HG03558 (cell line): Measurements from ENCODE around the gene ERAL1.
"Not testable (repeated sequence)": the region's sequence is repeated elsewhere in the genome, so short reads cannot be mapped to it uniquely, and the experiment has no call there.

Experiments used
- ATAC-seq: cut with Tn5 transposase; IDR thresholded peaks from one replicate; pipeline ENCODE4 v1.9.1; 2021; ENCODE audit warnings: moderate number of reproducible peaks; ENCODE audit not compliant: unreplicated experiment; ENCODE audit errors: extremely low read depth

The ERAL1 gene

GRCh38 chr17:28896884-28897768, 42.3 kb downstream of the ERAL1 start, which contains the start of gene FLOT2:
Gene FLOT2 (minus strand): TSS chr17:28897733. CDS start chr17:28897574, 159 bp downstream.
- ATAC-seq: no peak

- no peak for ATAC-seq
Observed at GRCh38 chr17:28897769-28898526, 43.1 kb downstream of the ERAL1 start.

- no peak for ATAC-seq
Observed at GRCh38 chr17:28898527-28898955, 43.7 kb downstream of the ERAL1 start.

GRCh38 chr17:28899212-28899815, 44.5 kb downstream of the ERAL1 start:
- no peak for ATAC-seq

GRCh38 chr17:28900986-28901726, 46.3 kb downstream of the ERAL1 start:
- no peak for ATAC-seq

GRCh38 chr17:28901866-28902818, 47.3 kb downstream of the ERAL1 start:
- ATAC-seq: no peak

GRCh38 chr17:28902819-28903545, 48.2 kb downstream of the ERAL1 start, which contains the start of gene DHRS13:
Gene DHRS13 (minus strand): TSS chr17:28903079. CDS start chr17:28902944, 135 bp downstream.
- peak; percentile 51 for ATAC-seq

- ATAC-seq: not testable (repeated sequence)
Observed at GRCh38 chr17:28903546-28903841, 48.7 kb downstream of the ERAL1 start.

GRCh38 chr17:28904800-28905199, 50.0 kb downstream of the ERAL1 start:
- no peak for ATAC-seq

GRCh38 chr17:28906276-28906675, 51.5 kb downstream of the ERAL1 start:
- no peak for ATAC-seq

GRCh38 chr17:28906706-28907438, 52.1 kb downstream of the ERAL1 start:
- ATAC-seq: no peak

GRCh38 chr17:28907709-28908475, 53.1 kb downstream of the ERAL1 start:
- ATAC-seq: no peak

- no peak for ATAC-seq
Observed at GRCh38 chr17:28908640-28909167, 53.9 kb downstream of the ERAL1 start.

- ATAC-seq: no peak
Observed at GRCh38 chr17:28910534-28910933, 55.7 kb downstream of the ERAL1 start.
